ENCODE results near the gene GNG7.
"Not testable (repeated sequence)": the region's sequence is repeated elsewhere in the genome, so short reads cannot be mapped to it uniquely, and the experiment has no call there.

DNA sequence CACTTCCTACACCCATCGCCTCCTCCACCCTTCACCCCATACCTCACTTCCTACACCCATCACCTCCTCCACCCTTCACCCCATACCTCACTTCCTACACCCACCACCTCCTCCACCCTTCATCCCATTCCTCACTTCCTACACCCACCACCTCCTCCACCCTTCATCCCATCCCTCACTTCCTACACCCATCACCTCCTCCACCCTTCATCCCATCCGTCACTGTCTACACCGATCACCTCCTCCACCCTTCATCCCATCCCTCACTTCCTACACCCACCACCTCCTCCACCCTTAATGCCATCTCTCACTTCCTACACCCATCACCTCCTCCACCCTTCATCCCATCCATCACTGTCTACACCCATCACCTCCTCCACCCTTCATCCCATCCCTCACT lies 10.7 kb upstream of the GNG7 start:
- TF ChIP-seq, protein P1, sequence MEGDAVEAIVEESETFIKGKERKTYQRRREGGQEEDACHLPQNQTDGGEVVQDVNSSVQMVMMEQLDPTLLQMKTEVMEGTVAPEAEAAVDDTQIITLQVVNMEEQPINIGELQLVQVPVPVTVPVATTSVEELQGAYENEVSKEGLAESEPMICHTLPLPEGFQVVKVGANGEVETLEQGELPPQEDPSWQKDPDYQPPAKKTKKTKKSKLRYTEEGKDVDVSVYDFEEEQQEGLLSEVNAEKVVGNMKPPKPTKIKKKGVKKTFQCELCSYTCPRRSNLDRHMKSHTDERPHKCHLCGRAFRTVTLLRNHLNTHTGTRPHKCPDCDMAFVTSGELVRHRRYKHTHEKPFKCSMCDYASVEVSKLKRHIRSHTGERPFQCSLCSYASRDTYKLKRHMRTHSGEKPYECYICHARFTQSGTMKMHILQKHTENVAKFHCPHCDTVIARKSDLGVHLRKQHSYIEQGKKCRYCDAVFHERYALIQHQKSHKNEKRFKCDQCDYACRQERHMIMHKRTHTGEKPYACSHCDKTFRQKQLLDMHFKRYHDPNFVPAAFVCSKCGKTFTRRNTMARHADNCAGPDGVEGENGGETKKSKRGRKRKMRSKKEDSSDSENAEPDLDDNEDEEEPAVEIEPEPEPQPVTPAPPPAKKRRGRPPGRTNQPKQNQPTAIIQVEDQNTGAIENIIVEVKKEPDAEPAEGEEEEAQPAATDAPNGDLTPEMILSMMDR (IDR thresholded peaks at IDR 0.05; ENCODE audit: borderline replicate concordance, extremely low read depth, low read length, poor library complexity, severe bottlenecking) = not testable (repeated sequence)
- TF ChIP-seq EZH2 (IDR thresholded peaks at IDR 0.05; ENCODE audit: borderline replicate concordance, low read depth, low read length, severe bottlenecking) = not testable (repeated sequence)
